B cell (primary cell): ENCODE results near the gene ATP11B.

ENCODE experiments used
- CTCF ChIP-seq: fragments of 200-600 bp; IDR thresholded peaks from one replicate; pipeline ENCODE4 v1.8.0; 2022; ENCODE audit warnings: antibody characterized with exemption, mild to moderate bottlenecking
- EZH2 ChIP-seq: IDR thresholded peaks from 2 replicates; pipeline ENCODE4 v1.6.1; 2012; ENCODE audit warnings: borderline replicate concordance, low read depth, mild to moderate bottlenecking, moderate library complexity, low read length; ENCODE audit not compliant: insufficient read depth, poor library complexity, severe bottlenecking

- TF ChIP-seq CTCF (no peak), EZH2 (no peak)
Observed at GRCh38 chr3:182792901-182793662, at the start of gene ATP11B.
